Endodermal cell (in vitro differentiated cells): ENCODE results near the gene CNTROB. TPM values are rescaled to one million over a fixed set of nuclear protein-coding genes. Genes with fewer than 3 reads are reported as not detected.

ENCODE experiments used
- DNase-seq: peaks from one replicate; pipeline ENCODE4 v3.0.0-alpha.2; 2017
- H3K27ac ChIP-seq: 2 replicates; pipeline ENCODE4 v1.5.1; 2013; ENCODE audit warnings: mild to moderate bottlenecking, low read depth, low read length, moderate library complexity
- H3K27me3 ChIP-seq: 2 replicates; pipeline ENCODE4 v1.6.1; 2013; ENCODE audit warnings: mild to moderate bottlenecking, low read length, moderate library complexity; ENCODE audit not compliant: insufficient read depth, control insufficient read depth, poor library complexity, severe bottlenecking
- H3K36me3 ChIP-seq: 2 replicates; pipeline ENCODE4 v1.7.0; 2013; ENCODE audit warnings: mild to moderate bottlenecking, low read length, moderate library complexity; ENCODE audit not compliant: control insufficient read depth, insufficient read depth
- H3K4me1 ChIP-seq: one replicate; pipeline ENCODE4 v1.7.0; 2013; ENCODE audit warnings: low read length; ENCODE audit not compliant: control insufficient read depth, insufficient read depth
- H3K4me3 ChIP-seq: 2 replicates; pipeline ENCODE4 v1.5.1; 2013; ENCODE audit warnings: mild to moderate bottlenecking, low read length, moderate library complexity
- H3K9ac ChIP-seq: 2 replicates; pipeline ENCODE4 v1.6.1; 2013; ENCODE audit warnings: mild to moderate bottlenecking, low read length, moderate library complexity; ENCODE audit not compliant: poor library complexity, severe bottlenecking; ENCODE audit errors: extremely low read depth
- H3K9me3 ChIP-seq: 2 replicates; pipeline ENCODE4 v1.6.1; 2013; ENCODE audit warnings: mild to moderate bottlenecking, low read length, moderate library complexity; ENCODE audit not compliant: control insufficient read depth
- H3K27ac Mint-ChIP-seq: 2 replicates; pipeline ENCODE4 v1.8.0; 2020; ENCODE audit warnings: mixed read lengths
- H3K27me3 Mint-ChIP-seq: 2 replicates; pipeline ENCODE4 v1.8.0; 2021; ENCODE audit warnings: mild to moderate bottlenecking, mixed read lengths; ENCODE audit not compliant: insufficient read depth
- H3K36me3 Mint-ChIP-seq: 2 replicates; pipeline ENCODE4 v1.8.0; 2020; ENCODE audit warnings: low read depth, mixed read lengths
- H3K4me1 Mint-ChIP-seq: 2 replicates; pipeline ENCODE4 v1.8.0; 2020; ENCODE audit warnings: mixed read lengths
- H3K4me3 Mint-ChIP-seq: 2 replicates; pipeline ENCODE4 v1.8.0; 2020; ENCODE audit warnings: mild to moderate bottlenecking, moderate library complexity, mixed read lengths
- H3K9me3 Mint-ChIP-seq: 2 replicates; pipeline ENCODE4 v1.8.0; 2020; ENCODE audit warnings: mild to moderate bottlenecking, mixed read lengths
- WGBS, 2 experiments: methylation state at CpG; one replicate each; pipeline versions ENCODE4 v1.1.5 to v1.1.7; 2013; ENCODE audit warnings: missing lambda C conversion rate in 2 of 2, mixed read lengths in 1 of 2; ENCODE audit not compliant: insufficient coverage in 1 of 2, insufficient read length in 1 of 2; 5-methylcytosine and 5-hydroxymethylcytosine counted together
- total RNA-seq, 2 donors: library from RNA; stranded (reverse); fragmentation: NEBNext Ultra II Directional in 1 of 2; extraction: Animal tissue kit (Norgen Biotek cat#: 25700) in 1 of 2; gene quantifications; 2 replicates in 1 of 2; 3 replicates in 1 of 2; pipeline ENCODE4 v1.2.1, GENCODE V29; 2021
- TF ChIP-seq, protein P1 (sequence below): fragments of 200-600 bp; sonication (generic); conservative IDR thresholded peaks from 2 replicates; pipeline ENCODE4 v1.5.0; 2021; ENCODE audit warnings: antibody characterized with exemption, mild to moderate bottlenecking

Gene CNTROB
- total RNA-seq, 2 donors from 2014 or later: 47.5 to 57.4 TPM

DNA sequence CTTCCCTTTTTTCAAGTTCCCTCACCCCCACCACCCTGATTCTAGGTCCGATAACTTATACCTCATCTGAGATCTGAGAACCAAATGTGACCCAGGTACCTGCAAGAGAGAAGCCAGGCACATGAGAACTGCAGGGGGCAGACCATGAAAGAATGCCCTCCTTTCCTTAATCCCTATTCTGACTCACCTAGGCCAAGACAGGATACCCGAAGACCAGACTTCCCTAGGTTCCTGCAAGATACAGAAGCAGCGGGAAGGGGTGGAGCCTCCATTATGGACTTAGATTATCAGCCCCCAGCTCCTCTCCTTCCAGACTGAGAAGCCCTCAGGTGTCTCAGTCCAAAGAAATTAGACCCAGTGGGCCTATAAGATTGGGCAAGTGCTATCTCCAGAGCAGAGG lies 4.4 kb upstream of the CNTROB start:
- 70 to 84% methylated on average over 2 to 3 of the region's 3 CpGs for WGBS, 2 experiments

DNA sequence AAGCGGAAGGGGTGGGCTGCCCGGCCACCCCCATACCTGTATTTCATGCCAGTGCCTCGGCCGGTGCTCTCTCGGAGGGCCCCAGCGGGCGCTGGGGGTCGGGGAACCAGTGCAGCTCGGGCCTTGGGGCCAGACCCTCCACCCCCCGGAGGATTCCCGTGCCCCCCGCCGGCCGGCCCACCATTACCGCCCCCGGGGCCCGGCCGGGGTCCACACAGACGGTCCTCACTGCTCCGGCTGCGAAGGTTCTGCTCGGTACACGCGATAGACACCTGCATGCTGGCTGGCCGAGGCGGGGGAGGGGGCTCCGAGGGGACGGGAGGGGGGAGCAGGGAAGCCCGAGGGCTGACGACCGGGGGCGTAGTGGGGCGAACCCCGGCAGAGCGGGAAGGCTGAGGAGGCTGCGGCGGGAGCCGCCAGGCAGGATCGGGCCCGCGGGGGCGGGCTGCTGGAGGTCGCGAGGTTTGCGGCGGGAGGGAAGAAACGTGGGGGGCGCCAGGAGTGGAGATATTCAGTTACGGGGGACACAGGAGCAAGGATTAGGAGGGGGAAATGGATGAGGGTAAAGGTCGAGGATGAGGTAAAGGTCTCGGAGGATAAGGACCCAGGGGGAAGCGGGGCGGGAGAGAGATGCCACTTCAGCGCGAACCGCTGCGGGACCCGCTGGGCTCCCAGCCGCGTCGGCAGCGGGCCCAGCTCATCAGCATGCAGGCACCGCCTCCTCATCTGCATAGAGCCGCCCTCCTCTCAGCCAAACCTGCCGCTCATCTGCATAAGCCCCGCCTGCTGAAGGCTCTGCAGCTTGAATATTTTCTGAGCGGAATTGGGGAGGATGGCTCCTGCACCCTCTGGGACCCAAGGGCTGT lies 2.6 kb upstream of the CNTROB start, which contains the start of gene KCNAB3:
TSS of gene KCNAB3 (minus strand) at position 699 of the 866 bp plus-strand sequence. CDS start at position 278, 421 bp downstream.
- Mint-ChIP-seq H3K36me3 (peaks cover 4% of the 10 kb centered on the region), H3K4me1 (peaks cover 32% of the 10 kb centered on the region), H3K4me3 (peak within 1 kb of the TSS; percentile 99), H3K27ac (peak within 1 kb of the TSS; percentile 75), H3K27me3 (peaks cover 53% of the 10 kb centered on the region), H3K9me3 (no peaks in the 10 kb centered on the region)
- Histone ChIP-seq H3K9me3 (no peaks in the 10 kb centered on the region), H3K27ac (no peak within 1 kb of the TSS), H3K27me3 (peaks cover 28% of the 10 kb centered on the region), H3K4me3 (peak within 1 kb of the TSS; percentile 95), H3K36me3 (peaks cover 9% of the 10 kb centered on the region), H3K9ac (no peak within 1 kb of the TSS), H3K4me1 (peaks cover 5% of the 10 kb centered on the region)
- 7 to 16% methylated on average over 14 to 67 of the region's 67 CpGs for WGBS, 2 experiments
- peak; percentile 97 for DNase-seq
- TF ChIP-seq, protein P1, sequence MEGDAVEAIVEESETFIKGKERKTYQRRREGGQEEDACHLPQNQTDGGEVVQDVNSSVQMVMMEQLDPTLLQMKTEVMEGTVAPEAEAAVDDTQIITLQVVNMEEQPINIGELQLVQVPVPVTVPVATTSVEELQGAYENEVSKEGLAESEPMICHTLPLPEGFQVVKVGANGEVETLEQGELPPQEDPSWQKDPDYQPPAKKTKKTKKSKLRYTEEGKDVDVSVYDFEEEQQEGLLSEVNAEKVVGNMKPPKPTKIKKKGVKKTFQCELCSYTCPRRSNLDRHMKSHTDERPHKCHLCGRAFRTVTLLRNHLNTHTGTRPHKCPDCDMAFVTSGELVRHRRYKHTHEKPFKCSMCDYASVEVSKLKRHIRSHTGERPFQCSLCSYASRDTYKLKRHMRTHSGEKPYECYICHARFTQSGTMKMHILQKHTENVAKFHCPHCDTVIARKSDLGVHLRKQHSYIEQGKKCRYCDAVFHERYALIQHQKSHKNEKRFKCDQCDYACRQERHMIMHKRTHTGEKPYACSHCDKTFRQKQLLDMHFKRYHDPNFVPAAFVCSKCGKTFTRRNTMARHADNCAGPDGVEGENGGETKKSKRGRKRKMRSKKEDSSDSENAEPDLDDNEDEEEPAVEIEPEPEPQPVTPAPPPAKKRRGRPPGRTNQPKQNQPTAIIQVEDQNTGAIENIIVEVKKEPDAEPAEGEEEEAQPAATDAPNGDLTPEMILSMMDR: no peak

More for the DNA sequence above, 4.4 kb upstream of the CNTROB start:
- DNase-seq: peak; percentile 79
- Histone ChIP-seq H3K4me3 (no peak overlapping the region), H3K9ac (no peak overlapping the region), H3K4me1 (peaks cover 2% of the 10 kb centered on the region), H3K27ac (no peak overlapping the region), H3K9me3 (no peaks in the 10 kb centered on the region), H3K27me3 (peaks cover 41% of the 10 kb centered on the region), H3K36me3 (peaks cover 6% of the 10 kb centered on the region)
- TF ChIP-seq, protein P1: peak; percentile 45
- Mint-ChIP-seq H3K27me3 (peaks cover 71% of the 10 kb centered on the region), H3K36me3 (peaks cover 3% of the 10 kb centered on the region), H3K4me1 (peaks cover 28% of the 10 kb centered on the region), H3K4me3 (no peak overlapping the region), H3K27ac (no peak overlapping the region), H3K9me3 (no peaks in the 10 kb centered on the region)

GRCh38 chr17:7930841-7931631 lies 970 bp upstream of the CNTROB start:
- H3K36me3 Mint-ChIP-seq: peaks cover 18% of the 10 kb centered on the region
- H3K27ac Mint-ChIP-seq: peak overlapping the region; percentile 98
- H3K9me3 ChIP-seq: no peaks in the 10 kb centered on the region
- H3K4me3 ChIP-seq: peak overlapping the region; percentile 95
- TF ChIP-seq, protein P1: no peak
- no peak overlapping the region for H3K27ac ChIP-seq
- H3K27me3 ChIP-seq: peaks cover 27% of the 10 kb centered on the region
- peaks cover 32% of the 10 kb centered on the region for H3K4me1 Mint-ChIP-seq
- H3K9ac ChIP-seq: peak overlapping the region; percentile 26
- 0 to 40% methylated on average over 6 to 20 of the region's 20 CpGs for WGBS, 2 experiments
- no peaks in the 10 kb centered on the region for H3K9me3 Mint-ChIP-seq
- no peak for DNase-seq
- peak overlapping the region; percentile 99 for H3K4me3 Mint-ChIP-seq
- peaks cover 38% of the 10 kb centered on the region for H3K27me3 Mint-ChIP-seq
- H3K36me3 ChIP-seq: peaks cover 23% of the 10 kb centered on the region
- H3K4me1 ChIP-seq: peaks cover 5% of the 10 kb centered on the region
